K562 (cell line): ENCODE data around the gene PPIH. TPM values are rescaled to one million over a fixed set of nuclear protein-coding genes. Genes with fewer than 3 reads are reported as not detected.

Experiments
- ARHGAP35 ChIP-seq: fragments of 450-650 bp; IDR thresholded peaks from 2 replicates; pipeline ENCODE4 v1.6.1; 2018; ENCODE audit not compliant: partially characterized antibody
- BMI1 ChIP-seq: fragments of 150-350 bp; IDR thresholded peaks from 2 replicates; pipeline ENCODE4 v1.6.1; 2014; ENCODE audit warnings: low read length
- E2F3 ChIP-seq: fragments of 250-450 bp; sonication (Bioruptor Pico); IDR thresholded peaks from 2 replicates; pipeline ENCODE4 v1.4.0; 2020; ENCODE audit warnings: mild to moderate bottlenecking
- EHMT2 ChIP-seq: fragments of 450-650 bp; IDR thresholded peaks from 2 replicates; pipeline ENCODE4 v1.6.1; 2018; ENCODE audit warnings: antibody characterized with exemption
- ETV1 ChIP-seq: fragments of 450-650 bp; conservative IDR thresholded peaks from 2 replicates; pipeline ENCODE4 v1.6.1; 2016; ENCODE audit warnings: missing genetic modification characterization, control low read depth, low read depth, missing compliant biosample characterization
- HCFC1 ChIP-seq: IDR thresholded peaks from 2 replicates; pipeline ENCODE4 v1.6.1; 2012; ENCODE audit warnings: low read depth, low read length, improper control_type of control experiment
- JUNB ChIP-seq: fragments of 450-650 bp; formaldehyde crosslinking; conservative IDR thresholded peaks from 2 replicates; pipeline ENCODE4 v1.4.0; 2020; ENCODE audit warnings: mild to moderate bottlenecking
- MYBL2 ChIP-seq, 2 experiments: fragments of 450-650 bp in 1 of 2; sonication (generic) in 1 of 2; formaldehyde crosslinking in 1 of 2; IDR thresholded peaks; 2 replicates each; pipeline versions ENCODE4 v1.6.1 to v1.8.1; 2017 to 2022; ENCODE audit warnings: borderline replicate concordance in 1 of 2, inconsistent platforms in 1 of 2, low read depth in 1 of 2, mild to moderate bottlenecking in 1 of 2, missing genetic modification reagents in 1 of 2, moderate library complexity in 1 of 2
- NEUROD1 ChIP-seq: fragments of 150-350 bp; IDR thresholded peaks from 2 replicates; pipeline ENCODE4 v1.6.1; 2014; ENCODE audit warnings: borderline replicate concordance, low read length, low read depth; ENCODE audit not compliant: partially characterized antibody
- NFATC3 ChIP-seq: fragments of 450-650 bp; IDR thresholded peaks from 2 replicates; pipeline ENCODE4 v1.6.1; 2017; ENCODE audit warnings: mild to moderate bottlenecking
- RAD21 ChIP-seq, 2 experiments: fragments of 250-450 bp in 1 of 2; fragments of 450-650 bp in 1 of 2; sonication (Bioruptor Pico) in 1 of 2; formaldehyde crosslinking in 1 of 2; IDR thresholded peaks in 1 of 2; conservative IDR thresholded peaks in 1 of 2; 2 replicates each; pipeline versions ENCODE4 v1.4.0 to v1.8.0; 2020 to 2022; ENCODE audit warnings: mild to moderate bottlenecking in 2 of 2, moderate library complexity in 1 of 2
- ZNF224 ChIP-seq: sonication (generic); formaldehyde crosslinking; IDR thresholded peaks from 2 replicates; pipeline ENCODE4 v1.8.0; 2022; ENCODE audit warnings: mild to moderate bottlenecking, missing genetic modification reagents
- ZNF23 ChIP-seq: fragments of 250-450 bp; sonication (Bioruptor Pico); IDR thresholded peaks from 2 replicates; pipeline ENCODE4 v1.4.0; 2020; ENCODE audit warnings: mild to moderate bottlenecking
- ZNF239 ChIP-seq: fragments of 250-450 bp; sonication (Bioruptor Pico); IDR thresholded peaks from 2 replicates; pipeline ENCODE4 v1.4.0; 2020; ENCODE audit warnings: mild to moderate bottlenecking
- ZNF3 ChIP-seq: fragments of 250-450 bp; sonication (Bioruptor Pico); IDR thresholded peaks from 2 replicates; pipeline ENCODE4 v1.5.0; 2021; ENCODE audit warnings: mild to moderate bottlenecking, moderate library complexity
- ZNF583 ChIP-seq: fragments of 250-450 bp; sonication (Bioruptor Pico); IDR thresholded peaks from 2 replicates; pipeline ENCODE4 v1.4.0; 2020
- ZNF699 ChIP-seq: fragments of 250-450 bp; sonication (Bioruptor Pico); IDR thresholded peaks from 2 replicates; pipeline ENCODE4 v1.8.0; 2021; ENCODE audit warnings: mild to moderate bottlenecking, moderate library complexity; ENCODE audit not compliant: insufficient replicate concordance
- polyA plus RNA-seq, 8 experiments: library from polyadenylated mRNA; depleted of rRNA in 4 of 8; stranded (reverse) in 5 of 8; unstranded in 3 of 8; fragments of >200 nt; fragmentation: Nextera tagmentation in 2 of 8; fragmentation: Illumina TruSeq in 1 of 8; extraction: Ambion mirVana in 2 of 8; extraction: Trizol in 1 of 8; gene quantifications; 2 replicates each; pipeline versions ENCODE4 v1.2.1 to v1.2.3, GENCODE V29; 2011 to 2014; ENCODE audit warnings: inconsistent platforms in 1 of 8, missing spikeins in 1 of 8
- total RNA-seq, 7 experiments: library from RNA; depleted of rRNA in 6 of 7; stranded (reverse); fragments of >200 nt in 6 of 7; fragmentation: Illumina TruSeq in 2 of 7; extraction: Trizol in 2 of 7; gene quantifications; 2 replicates each; pipeline versions ENCODE4 v1.2.1 to v1.2.3, GENCODE V29; 2011 to 2021; ENCODE audit warnings: low replicate concordance in 1 of 7
- TF ChIP-seq, protein P1 (sequence below): fragments of 200-800 bp; sonication (Bioruptor generic); IDR thresholded peaks from 2 replicates; pipeline ENCODE4 v1.6.1; 2017; ENCODE audit warnings: missing genetic modification characterization, missing compliant biosample characterization
- TF ChIP-seq, protein P2 (sequence below): sonication (generic); formaldehyde crosslinking; IDR thresholded peaks from 2 replicates; pipeline ENCODE4 v1.5.0; 2020; ENCODE audit warnings: missing genetic modification reagents
- TF ChIP-seq, protein P3 (sequence below): fragments of 450-650 bp; IDR thresholded peaks from 2 replicates; pipeline ENCODE4 v1.6.1; 2016; ENCODE audit warnings: low read depth, mild to moderate bottlenecking, moderate library complexity
- TF ChIP-seq, protein P4 (sequence below): fragments of 200-400 bp; formaldehyde crosslinking; IDR thresholded peaks from 2 replicates; pipeline ENCODE4 v1.6.1; 2017; ENCODE audit warnings: mild to moderate bottlenecking, low read depth, low read length, moderate library complexity
- TF ChIP-seq, protein P5 (sequence below): fragments of 250-450 bp; sonication (Bioruptor Pico); IDR thresholded peaks from 2 replicates; pipeline ENCODE4 v1.4.0; 2020

Gene PPIH
- total and polyA plus RNA-seq, 9 of the 15 experiments (the other 6 are each of a cell fraction or from before 2014, with no cell fraction given) = 197 to 470 (median 277) TPM

DNA sequence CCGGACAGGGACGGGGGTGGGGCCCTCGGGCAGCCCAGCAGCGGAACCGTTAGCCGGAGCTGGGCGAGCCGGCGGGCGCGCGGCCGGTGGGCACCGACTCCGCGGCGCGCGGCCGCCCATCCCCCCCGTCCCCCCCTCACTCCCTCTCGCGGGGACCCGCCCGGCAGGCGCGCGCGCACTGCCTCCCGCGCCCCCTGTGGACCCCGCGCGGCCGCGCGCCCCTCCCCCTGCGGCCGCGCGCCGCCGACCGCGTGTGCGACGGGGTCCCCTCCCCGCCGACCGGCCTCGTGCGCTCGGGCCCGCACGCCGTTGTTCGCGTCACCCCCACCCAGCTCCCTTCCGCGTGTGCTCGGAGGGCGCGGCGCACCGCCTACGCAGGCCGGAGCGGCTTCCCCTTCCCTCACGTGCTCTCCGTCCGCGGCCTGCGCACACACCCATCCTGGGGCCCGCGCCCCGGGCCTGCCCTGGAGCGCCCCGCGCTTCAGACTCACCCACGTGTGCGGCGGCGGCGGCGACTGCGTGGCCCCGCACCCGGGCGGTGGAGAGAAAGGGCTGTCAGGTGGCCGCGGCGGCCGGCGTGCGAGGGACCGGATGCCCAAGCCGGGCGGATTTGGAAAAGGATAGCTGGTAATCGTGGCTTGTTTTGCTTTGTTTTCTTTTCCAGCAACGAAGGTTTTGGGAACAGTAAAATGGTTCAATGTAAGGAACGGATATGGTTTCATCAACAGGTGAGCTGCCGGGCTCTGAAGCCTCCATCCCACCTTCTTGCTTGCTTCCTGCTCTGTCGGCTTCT, 24.7 kb downstream of the PPIH start (continued):
- TF ChIP-seq, protein P1, sequence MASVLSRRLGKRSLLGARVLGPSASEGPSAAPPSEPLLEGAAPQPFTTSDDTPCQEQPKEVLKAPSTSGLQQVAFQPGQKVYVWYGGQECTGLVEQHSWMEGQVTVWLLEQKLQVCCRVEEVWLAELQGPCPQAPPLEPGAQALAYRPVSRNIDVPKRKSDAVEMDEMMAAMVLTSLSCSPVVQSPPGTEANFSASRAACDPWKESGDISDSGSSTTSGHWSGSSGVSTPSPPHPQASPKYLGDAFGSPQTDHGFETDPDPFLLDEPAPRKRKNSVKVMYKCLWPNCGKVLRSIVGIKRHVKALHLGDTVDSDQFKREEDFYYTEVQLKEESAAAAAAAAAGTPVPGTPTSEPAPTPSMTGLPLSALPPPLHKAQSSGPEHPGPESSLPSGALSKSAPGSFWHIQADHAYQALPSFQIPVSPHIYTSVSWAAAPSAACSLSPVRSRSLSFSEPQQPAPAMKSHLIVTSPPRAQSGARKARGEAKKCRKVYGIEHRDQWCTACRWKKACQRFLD (CRISPR knock-in tag) = peak; percentile 89
- TF ChIP-seq ETV1 = no peak
- no peak for TF ChIP-seq ZNF23
- TF ChIP-seq NFATC3 = no peak
- TF ChIP-seq, protein P2, sequence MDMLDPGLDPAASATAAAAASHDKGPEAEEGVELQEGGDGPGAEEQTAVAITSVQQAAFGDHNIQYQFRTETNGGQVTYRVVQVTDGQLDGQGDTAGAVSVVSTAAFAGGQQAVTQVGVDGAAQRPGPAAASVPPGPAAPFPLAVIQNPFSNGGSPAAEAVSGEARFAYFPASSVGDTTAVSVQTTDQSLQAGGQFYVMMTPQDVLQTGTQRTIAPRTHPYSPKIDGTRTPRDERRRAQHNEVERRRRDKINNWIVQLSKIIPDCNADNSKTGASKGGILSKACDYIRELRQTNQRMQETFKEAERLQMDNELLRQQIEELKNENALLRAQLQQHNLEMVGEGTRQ (CRISPR knock-in tag) = peak; percentile 87
- no peak for TF ChIP-seq RAD21 (CRISPR knock-in tag; conservative IDR thresholded peaks at IDR 0.05 in 1 of 2, IDR thresholded peaks at IDR 0.05 in 1 of 2)
- TF ChIP-seq BMI1 = no peak
- TF ChIP-seq, protein P3, sequence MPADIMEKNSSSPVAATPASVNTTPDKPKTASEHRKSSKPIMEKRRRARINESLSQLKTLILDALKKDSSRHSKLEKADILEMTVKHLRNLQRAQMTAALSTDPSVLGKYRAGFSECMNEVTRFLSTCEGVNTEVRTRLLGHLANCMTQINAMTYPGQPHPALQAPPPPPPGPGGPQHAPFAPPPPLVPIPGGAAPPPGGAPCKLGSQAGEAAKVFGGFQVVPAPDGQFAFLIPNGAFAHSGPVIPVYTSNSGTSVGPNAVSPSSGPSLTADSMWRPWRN = no peak
- TF ChIP-seq ZNF224 = no peak
- TF ChIP-seq, protein P4, sequence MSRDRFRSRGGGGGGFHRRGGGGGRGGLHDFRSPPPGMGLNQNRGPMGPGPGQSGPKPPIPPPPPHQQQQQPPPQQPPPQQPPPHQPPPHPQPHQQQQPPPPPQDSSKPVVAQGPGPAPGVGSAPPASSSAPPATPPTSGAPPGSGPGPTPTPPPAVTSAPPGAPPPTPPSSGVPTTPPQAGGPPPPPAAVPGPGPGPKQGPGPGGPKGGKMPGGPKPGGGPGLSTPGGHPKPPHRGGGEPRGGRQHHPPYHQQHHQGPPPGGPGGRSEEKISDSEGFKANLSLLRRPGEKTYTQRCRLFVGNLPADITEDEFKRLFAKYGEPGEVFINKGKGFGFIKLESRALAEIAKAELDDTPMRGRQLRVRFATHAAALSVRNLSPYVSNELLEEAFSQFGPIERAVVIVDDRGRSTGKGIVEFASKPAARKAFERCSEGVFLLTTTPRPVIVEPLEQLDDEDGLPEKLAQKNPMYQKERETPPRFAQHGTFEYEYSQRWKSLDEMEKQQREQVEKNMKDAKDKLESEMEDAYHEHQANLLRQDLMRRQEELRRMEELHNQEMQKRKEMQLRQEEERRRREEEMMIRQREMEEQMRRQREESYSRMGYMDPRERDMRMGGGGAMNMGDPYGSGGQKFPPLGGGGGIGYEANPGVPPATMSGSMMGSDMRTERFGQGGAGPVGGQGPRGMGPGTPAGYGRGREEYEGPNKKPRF = no peak
- no peak for TF ChIP-seq EHMT2
- TF ChIP-seq JUNB (CRISPR knock-in tag) = 0 out of 2 replicates have a peak, but pooled peaks have one; percentile 14
- no peak for TF ChIP-seq ZNF3
- peak; percentile 29 for TF ChIP-seq NEUROD1
- TF ChIP-seq E2F3 (CRISPR knock-in tag) = peak; percentile 32; the same call in 1 of the 2 replicates
- no peak for TF ChIP-seq MYBL2 (IDR thresholded peaks at IDR 0.05; ENCODE audit: low read depth)
- no peak for TF ChIP-seq MYBL2 (CRISPR knock-in tag; IDR thresholded peaks at IDR 0.05; ENCODE audit: borderline replicate concordance)
- 0 out of 2 replicates have a peak, but pooled peaks have one; percentile 4 for TF ChIP-seq HCFC1
- peak; percentile 24; the same call in 1 of the 2 replicates for TF ChIP-seq ZNF239 (CRISPR knock-in tag)
- TF ChIP-seq, protein P5, sequence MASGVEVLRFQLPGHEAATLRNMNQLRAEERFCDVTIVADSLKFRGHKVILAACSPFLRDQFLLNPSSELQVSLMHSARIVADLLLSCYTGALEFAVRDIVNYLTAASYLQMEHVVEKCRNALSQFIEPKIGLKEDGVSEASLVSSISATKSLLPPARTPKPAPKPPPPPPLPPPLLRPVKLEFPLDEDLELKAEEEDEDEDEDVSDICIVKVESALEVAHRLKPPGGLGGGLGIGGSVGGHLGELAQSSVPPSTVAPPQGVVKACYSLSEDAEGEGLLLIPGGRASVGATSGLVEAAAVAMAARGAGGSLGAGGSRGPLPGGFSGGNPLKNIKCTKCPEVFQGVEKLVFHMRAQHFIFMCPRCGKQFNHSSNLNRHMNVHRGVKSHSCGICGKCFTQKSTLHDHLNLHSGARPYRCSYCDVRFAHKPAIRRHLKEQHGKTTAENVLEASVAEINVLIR = peak; percentile 42; the same call in 1 of the 2 replicates
- no peak for TF ChIP-seq ARHGAP35
- TF ChIP-seq ZNF583 = 0 out of 2 replicates have a peak, but pooled peaks have one; percentile 29
- TF ChIP-seq ZNF699 (CRISPR knock-in tag) = no peak
